Stimulated activated CD8-positive, alpha-beta memory T cell treated with anti-CD3 and anti-CD28 coated beads, Interleukin-2, amount 100 ng/mL, for 48 hours (primary cell): Measurements from ENCODE around the gene PRDM16.
"Not testable (repeated sequence)": the region's sequence is repeated elsewhere in the genome, so short reads cannot be mapped to it uniquely, and the experiment has no call there.

Source experiments
- DNase-seq, 2 donors: peaks; one replicate each; pipeline ENCODE4 v3.0.0-alpha.2; 2020; ENCODE audit warnings: low read depth in 2 of 2

Gene PRDM16

DNA sequence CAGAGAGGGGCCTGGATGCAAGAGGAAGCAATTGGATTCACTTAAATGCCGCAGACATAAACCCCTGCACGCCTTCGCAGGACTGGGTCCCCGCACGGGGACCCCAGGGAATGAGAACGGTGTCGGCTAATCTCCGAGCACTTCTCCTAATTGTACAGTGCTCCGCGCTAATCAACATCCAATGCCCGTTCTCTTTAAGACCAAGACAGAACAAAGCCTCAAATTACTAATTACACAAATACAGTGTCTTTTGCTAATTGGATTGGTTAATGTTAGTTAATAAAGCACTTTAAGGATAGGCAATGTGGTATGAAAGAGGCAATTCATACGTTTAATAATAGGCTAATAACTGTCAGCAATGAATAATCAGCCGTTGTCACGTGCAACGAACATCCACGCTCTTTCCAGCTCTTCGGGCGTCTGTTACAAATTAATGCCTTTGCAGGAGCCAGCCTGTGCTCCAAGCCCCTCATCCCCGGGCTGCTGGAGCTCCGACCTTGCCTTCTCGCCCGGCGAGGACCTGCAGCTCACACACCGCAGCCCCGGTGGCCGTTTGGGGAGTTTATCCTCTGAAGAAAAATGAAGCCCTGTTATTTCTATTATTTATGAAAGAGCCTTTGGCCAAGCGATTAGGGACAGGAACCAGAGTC, 157.8 kb downstream of the PRDM16 start:
- DNase-seq = no peak

GRCh38 chr1:3227351-3227704, 158.3 kb downstream of the PRDM16 start:
- no peak for DNase-seq

DNA sequence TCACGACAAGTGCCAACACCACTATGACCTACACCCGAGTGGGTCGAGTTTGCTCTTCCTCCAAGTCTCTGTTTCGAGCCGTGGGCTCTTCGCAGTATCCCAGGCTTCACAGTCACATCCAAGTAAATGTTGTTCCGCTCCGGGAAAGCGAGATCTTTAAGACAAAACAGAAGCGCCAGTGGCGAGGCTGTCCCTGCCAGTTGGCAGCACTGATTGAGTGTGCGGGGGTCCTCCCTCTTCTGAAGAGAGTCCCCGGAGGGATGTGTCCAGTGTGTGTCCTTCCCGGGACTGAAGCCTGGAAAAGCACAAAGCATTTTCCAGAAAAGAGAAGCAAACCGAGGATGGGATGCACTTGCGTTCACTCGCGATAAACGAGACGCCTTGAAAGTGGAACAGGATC, 158.9 kb downstream of the PRDM16 start:
- DNase-seq = no peak

GRCh38 chr1:3229081-3229725, 160.2 kb downstream of the PRDM16 start:
- DNase-seq = no peak

DNA sequence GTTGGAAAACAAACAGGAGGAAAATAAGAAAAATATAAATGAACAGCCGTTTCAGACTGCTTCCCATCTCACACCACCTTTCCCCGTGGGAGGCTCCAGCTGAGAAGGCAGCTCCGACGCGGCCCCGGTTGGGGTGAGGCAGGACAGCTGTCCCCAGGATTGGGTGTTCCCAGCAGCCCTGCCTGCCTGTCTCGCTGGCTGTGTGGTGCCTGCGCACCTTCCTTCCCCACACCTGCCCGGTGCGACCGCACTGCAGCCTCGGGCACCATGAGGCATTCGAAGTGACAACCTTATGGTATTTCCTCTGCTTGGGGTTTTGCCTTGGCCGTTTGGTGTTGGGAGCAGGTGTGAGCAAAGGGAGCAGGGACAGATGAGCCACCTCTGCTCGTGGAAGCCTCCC, 161.6 kb downstream of the PRDM16 start:
- no peak for DNase-seq

GRCh38 chr1:3231245-3231644, 162.2 kb downstream of the PRDM16 start:
- DNase-seq = no peak

DNA sequence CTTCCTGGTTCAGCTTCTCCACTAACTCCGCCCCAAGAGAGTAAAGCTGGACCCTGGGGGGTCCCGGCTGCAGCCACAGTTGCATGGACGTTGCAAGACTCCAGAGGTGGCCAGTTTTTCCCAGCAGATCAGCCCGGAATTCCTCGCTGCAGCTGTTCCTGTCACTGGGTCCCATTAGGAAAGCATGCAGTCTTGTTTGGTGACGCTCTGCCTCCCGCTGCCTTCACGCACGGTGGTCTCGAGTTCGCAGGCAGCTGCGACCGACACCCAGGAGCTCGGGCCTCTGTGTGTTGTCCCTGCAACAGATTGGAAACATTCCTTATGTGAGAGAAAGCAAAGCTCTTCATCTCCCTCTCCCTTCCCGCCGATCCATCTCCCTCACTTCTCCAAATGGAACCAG, 162.8 kb downstream of the PRDM16 start:
- no peak for DNase-seq

GRCh38 chr1:3233031-3233430, 164.0 kb downstream of the PRDM16 start:
- no peak for DNase-seq

GRCh38 chr1:3233551-3233950, 164.5 kb downstream of the PRDM16 start:
- DNase-seq = no peak

- DNase-seq = no peak
These were observed 165.3 kb downstream of the PRDM16 start for GRCh38 chr1:3234281-3234680.

DNA sequence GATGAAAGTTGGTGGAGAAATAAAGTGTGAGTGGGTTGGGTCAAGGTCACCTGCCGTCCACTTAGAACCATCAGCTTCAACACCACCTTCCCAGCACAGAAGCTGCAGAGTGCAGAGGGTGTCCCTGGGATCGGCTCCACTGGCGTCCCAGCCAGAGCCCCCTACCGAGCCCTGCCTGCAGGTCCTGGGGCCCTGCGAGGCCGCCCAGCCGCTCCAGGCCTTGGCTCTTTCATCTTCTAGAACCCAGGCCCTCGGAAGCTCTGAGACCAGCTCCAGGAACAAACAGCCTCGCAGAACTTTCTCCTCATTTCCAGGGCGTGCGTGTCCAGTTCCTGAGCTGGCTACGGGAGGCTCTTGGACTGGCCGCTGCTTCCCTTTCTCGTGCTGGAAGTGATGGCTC, 166.0 kb downstream of the PRDM16 start:
- no peak for DNase-seq

- no peak for DNase-seq
These were observed 166.5 kb downstream of the PRDM16 start for GRCh38 chr1:3235496-3235895.

DNA sequence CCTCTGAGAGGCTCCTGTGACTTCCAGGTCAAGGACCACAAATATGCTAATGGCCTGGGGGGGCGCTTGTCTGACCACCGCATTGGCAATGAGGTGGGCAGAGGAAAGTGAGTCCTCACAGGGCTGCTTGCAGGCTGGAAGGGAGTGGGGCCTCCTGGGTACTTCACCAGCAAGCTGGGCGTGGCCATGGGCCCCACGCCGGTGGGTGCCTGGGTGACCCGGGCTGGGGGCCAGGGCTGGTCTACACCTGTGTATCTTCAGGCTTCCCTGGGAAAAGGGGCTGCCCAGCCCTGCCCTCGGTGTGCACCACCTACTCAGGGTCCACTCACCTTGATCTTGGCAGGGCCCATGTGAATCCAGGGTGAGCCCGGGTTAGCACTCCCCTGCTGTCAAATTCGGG, 167.4 kb downstream of the PRDM16 start:
- DNase-seq = no peak

GRCh38 chr1:3236955-3237354, 168.0 kb downstream of the PRDM16 start:
- no peak for DNase-seq

- no peak for DNase-seq
These were observed 168.6 kb downstream of the PRDM16 start for GRCh38 chr1:3237570-3237969.

GRCh38 chr1:3237994-3238702, 169.1 kb downstream of the PRDM16 start:
- DNase-seq = no peak

- DNase-seq = no peak
These were observed 169.8 kb downstream of the PRDM16 start for GRCh38 chr1:3238703-3239278.

DNA sequence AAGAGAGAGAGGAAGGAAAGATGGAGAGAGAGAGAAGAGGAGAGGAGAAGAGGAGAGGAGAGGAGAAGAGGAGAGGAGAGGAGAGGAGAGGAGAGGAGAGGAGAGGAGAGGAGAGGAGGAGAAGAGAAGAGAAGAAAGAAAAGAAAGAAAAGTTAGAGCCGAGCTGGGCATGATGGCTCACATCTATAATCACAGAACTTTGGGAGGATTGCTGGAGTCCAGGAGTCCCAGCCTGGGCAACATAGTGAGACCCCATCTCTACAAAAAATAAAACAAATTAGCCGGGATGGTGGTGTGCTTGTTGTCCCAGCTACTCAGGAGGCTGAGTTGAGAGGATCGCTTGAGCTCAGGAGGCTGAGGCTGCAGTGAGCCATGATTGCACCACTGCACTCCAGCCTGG, 171.0 kb downstream of the PRDM16 start:
- DNase-seq = not testable (repeated sequence)

- no peak for DNase-seq
These were observed 171.7 kb downstream of the PRDM16 start for GRCh38 chr1:3240524-3241235.

DNA sequence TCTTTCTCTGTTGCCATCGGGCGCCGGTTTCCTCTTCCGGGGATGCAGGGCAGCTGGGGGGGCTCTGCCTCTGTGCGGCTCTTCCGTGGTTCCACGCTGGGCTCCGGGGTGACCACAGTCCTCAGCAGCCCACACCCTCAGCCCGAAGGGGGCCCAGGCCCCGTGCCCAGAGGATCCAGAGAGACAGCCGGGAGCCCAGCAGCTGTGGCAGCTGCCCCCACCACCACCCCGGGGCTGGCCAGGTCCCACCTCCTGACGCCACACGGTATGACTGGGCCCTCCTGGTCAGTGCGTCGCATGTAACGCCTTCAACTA, 172.2 kb downstream of the PRDM16 start:
- no peak for DNase-seq

DNA sequence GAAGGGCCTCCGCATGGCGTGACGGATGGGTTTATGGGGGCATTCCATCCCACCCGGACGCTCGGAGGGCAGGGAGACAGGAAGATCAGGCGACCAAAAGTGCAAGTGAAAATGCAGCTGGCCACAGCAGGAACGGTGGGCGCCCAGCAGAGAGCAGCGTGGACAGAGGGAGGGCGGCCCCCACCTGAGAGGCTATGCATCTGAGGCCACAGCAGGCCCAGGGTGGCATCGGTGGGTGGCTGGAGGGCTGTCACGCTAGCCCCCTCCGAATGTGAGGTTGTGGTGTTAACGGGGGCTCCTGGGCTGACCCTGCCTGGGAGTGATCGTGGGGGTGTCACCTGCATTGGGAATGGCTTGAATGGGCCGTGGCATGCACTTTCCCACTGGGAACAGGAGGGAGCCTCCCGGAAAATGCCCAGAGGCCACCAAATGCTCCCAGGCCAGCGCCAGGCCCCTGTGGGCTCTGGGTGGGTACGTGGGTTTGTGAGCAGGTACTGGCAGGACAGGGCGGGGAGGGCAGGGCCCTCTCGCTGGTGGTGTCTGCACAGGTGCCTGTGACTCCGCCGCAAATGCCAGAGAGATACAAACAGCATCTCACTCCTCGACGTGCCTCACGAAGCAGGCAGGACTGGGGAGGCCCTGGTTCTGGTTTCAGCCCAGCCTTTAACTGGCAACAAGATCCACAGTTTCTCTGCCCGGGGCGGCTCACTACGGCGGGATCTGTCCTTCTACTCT, 172.8 kb downstream of the PRDM16 start:
- DNase-seq = no peak
